SIG-M5 treated with dmso at 0.1 percent for 504 hours (cell line): Measurements from ENCODE around the gene CCT8.
A peak's percentile ranks its signal among the peaks of the same experiment; 100 is the strongest.

Experiments used
- DNase-seq: peaks from one replicate; lab custom pipeline; 2025; ENCODE audit not compliant: unreplicated experiment; lab: John Stamatoyannopoulos, UW

Gene CCT8

GRCh38 chr21:29077651-29078090 lies 4.2 kb upstream of the CCT8 start:
- DNase-seq = peak; percentile 70

- DNase-seq = peak; percentile 61
Measured at GRCh38 chr21:29076731-29077640, 3.5 kb upstream of the CCT8 start.

- DNase-seq = no peak
Measured at GRCh38 chr21:29075706-29076466, 2.4 kb upstream of the CCT8 start.

- DNase-seq = no peak
Measured at GRCh38 chr21:29074783-29075182, 1.3 kb upstream of the CCT8 start.

- no peak for DNase-seq
Measured at GRCh38 chr21:29074007-29074376, 544 bp upstream of the CCT8 start.

GRCh38 chr21:29072873-29073221 lies 601 bp downstream of the CCT8 start:
- peak; percentile 32 for DNase-seq

GRCh38 chr21:29064850-29065481 lies 8.5 kb downstream of the CCT8 start:
- DNase-seq = peak; percentile 94

GRCh38 chr21:29056538-29057050 lies 16.9 kb downstream of the CCT8 start:
- DNase-seq = no peak

- DNase-seq = no peak
Measured at GRCh38 chr21:29056005-29056404, 17.4 kb downstream of the CCT8 start.

- no peak for DNase-seq
Measured at GRCh38 chr21:29055080-29055479, 18.4 kb downstream of the CCT8 start.

GRCh38 chr21:29053656-29054055 lies 19.8 kb downstream of the CCT8 start:
- DNase-seq = no peak

- DNase-seq = no peak
Measured at GRCh38 chr21:29053011-29053553, 20.4 kb downstream of the CCT8 start.

- DNase-seq = no peak
Measured at GRCh38 chr21:29052224-29052623, 21.2 kb downstream of the CCT8 start.

- no peak for DNase-seq
Measured at GRCh38 chr21:29034678-29035077, 38.8 kb downstream of the CCT8 start.

- no peak for DNase-seq
Measured at GRCh38 chr21:29033871-29034270, 39.6 kb downstream of the CCT8 start.

- DNase-seq = peak; percentile 8
Measured at GRCh38 chr21:29033301-29033700, 40.1 kb downstream of the CCT8 start.

GRCh38 chr21:29030909-29031308 lies 42.5 kb downstream of the CCT8 start:
- DNase-seq = no peak

GRCh38 chr21:29029524-29029923 lies 43.9 kb downstream of the CCT8 start:
- DNase-seq = no peak

GRCh38 chr21:29025328-29025713 lies 48.1 kb downstream of the CCT8 start:
- DNase-seq = peak; percentile 14

GRCh38 chr21:29024474-29025327 lies 48.7 kb downstream of the CCT8 start, which contains the start of gene USP16:
USP16 (plus strand) TSS chr21:29024668; CDS start chr21:29027914, 3,246 bp downstream.
- DNase-seq = peak; percentile 98
